UCSD-AML1 (cell line): ENCODE measurements around the gene CTNNA3.

Experiments used
- DNase-seq: peaks from one replicate; lab custom pipeline; 2025; ENCODE audit not compliant: unreplicated experiment; lab: John Stamatoyannopoulos, UW

Gene CTNNA3

DNA sequence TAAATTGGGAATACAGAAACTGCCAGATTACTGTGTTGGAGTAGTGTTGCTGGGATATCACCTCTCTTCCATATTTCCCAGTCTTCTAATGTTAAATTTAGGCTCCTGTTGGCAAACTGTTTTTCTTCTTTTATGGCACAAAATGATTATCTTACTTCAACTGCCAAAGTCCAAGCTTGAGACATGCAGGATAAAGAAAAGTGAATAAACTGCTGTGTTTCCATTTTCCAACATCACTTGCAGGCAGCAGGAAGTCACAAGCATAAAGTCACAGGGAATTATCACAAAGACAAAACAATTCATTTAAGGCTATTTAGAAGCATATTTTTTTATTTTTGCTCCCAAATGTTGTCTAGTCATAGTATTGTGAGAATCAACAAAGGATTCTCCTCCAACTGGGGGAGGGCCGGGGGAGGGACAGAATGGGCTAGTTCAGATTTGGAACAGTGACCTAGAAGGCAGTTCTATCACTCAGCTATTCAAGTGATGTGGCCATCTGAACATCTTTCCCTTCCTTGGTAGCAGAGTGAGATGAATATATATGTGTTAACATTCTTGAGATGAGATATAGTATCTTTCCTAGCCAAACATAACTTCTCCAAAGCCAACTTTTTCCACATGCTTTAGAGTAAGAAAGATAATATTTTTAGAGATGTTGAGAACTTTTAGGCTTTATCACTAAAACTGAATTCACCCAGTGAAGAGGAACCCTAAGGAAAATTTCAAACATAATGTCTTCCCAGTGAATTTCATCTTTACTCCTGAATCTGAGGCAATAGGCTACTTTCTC is 364.7 kb downstream of the CTNNA3 start:
- DNase-seq = no peak

DNA sequence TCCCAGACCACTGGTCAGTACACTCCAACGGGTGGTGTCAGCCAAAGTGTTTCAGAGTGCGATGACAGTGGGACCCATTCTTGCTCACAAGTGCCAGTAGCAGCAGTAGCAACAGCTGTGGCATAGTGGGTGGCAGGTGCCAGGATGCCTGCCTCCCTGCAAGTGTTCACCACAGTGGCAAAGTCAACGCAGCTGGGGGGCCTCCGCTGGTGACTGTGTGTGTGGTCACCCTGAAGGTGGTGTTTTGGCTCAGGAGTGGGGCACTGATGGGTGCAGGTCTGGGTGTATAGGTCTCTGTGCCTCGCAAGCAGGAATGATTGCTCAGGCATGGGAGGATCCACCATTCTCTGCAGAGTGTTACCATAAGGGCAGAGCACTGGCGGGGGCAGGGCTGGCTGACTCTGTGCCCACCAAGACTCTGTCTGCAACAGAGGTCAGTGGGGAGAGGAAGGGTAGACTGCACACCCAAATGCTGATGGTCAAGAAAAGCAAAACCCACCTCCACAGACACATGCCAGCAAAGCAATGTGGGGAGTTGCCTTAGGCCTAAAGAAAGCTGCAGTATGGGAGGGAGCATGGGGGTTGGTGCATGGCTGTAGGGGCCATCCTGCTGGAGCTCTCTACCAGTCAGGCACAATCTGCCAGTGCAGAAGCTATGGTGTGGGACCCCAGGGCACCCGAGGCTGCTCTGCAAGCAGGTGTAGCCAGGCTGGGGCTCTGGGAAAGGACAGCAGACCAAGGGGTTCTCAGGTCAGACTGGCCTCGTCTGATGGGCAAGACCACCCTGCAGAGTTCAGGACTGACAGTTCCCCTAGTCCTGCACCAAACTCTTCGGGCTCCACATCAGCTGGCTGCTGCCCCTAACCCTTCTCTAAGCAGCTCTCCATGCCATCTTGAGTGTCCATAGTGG is 368.1 kb downstream of the CTNNA3 start:
- DNase-seq = no peak

DNA sequence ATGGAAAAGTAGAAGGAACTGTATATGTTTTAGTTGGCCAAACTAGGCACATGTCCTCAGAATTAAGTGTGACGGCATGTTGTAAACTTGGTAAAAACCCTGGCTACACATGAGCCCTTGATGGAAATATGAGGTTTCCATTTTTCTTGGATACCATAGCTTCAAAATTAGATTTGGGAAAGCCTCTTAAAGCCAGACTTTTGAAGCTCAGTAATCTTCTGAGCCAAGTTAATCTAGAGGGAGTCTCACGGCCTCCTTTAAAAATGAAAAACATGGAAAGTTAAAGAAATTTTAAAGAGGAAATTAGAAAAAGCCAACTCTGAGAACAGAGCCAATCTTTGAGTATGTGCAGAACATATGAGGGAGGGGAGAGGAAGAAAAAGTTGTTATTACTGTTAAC is 376.0 kb downstream of the CTNNA3 start:
- DNase-seq = no peak

DNA sequence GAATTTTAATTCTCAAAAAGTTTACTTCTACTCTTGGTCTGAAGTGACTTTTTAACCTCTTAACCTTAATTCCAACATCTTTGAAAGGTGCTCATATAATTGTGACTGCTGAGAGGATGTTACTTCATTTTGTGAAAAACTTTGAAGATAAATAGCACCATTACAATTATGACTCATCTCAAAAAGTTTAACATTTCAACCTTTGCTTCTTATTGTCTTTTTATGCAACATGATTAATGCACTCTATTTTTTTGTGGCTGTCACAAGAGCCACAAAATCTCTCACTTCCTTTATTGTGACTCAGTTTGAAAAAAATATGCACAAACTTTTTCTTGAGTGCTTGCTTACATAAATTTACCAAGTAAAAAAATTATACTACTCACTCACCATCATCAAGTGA is 387.1 kb downstream of the CTNNA3 start:
- no peak for DNase-seq

DNA sequence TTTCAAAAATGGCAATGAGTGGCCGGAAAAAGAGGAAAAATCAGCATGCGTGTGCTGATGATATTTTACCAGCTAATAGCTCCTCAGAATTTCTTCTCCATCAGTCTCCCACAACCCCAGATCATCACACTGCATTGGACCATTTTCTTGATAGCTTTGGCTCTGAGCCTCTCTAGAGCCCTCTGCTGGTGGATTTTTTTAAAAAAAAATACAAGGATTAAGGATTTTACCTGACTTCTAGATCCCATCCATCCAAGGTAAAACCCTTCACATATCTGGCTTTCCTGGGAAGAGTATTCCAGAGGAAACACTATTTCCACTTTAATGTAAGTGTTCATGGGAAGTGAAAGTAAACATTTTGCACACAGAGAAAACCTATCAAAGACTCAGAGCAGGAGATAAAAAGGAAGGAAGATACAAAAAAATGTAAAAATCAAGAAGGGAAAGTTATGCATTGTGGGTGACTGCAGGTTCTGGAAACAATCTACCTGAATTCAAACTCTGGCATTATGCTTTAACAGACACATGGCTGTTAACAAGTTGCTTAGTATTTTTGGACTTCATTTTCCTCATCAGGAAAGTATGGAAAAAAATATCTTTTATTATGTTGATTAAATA is 389.3 kb downstream of the CTNNA3 start:
- no peak for DNase-seq

DNA sequence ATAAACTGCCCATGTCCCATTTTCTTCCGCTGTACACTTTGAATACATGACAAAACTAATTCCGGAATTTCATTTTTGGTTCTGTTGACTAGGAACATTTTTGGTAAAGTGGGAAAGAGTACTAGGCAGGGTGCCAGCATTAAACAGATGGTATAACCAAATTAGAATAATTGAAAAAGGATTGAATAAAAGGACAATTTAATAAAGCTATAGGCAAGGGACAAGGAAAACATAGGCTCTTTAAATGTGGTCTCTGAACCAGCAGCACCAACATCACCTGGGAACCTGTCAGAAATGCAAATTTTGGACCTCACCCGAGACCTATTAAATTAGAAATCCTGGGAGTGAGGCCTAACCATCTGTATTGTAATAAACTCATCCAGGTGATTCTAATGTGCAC is 393.3 kb downstream of the CTNNA3 start:
- DNase-seq = no peak

DNA sequence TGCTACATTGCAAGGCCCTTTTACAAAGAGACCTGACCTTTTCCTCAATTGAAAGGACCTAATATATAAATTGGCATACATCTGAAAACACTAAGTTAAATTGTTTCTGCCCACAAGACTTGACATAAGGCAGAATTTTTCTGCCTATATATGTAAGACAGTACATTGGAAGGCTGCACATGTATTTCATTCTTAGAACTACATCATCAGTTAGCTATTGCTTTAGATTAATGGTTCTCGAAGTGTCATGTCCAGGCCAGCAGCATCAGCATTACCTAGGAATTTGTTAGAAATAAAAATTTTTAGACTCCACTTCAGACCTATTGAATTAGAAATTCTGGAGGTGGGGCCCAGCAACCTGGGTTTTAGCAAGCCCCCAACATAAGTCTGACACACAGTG is 396.2 kb downstream of the CTNNA3 start:
- no peak for DNase-seq

DNA sequence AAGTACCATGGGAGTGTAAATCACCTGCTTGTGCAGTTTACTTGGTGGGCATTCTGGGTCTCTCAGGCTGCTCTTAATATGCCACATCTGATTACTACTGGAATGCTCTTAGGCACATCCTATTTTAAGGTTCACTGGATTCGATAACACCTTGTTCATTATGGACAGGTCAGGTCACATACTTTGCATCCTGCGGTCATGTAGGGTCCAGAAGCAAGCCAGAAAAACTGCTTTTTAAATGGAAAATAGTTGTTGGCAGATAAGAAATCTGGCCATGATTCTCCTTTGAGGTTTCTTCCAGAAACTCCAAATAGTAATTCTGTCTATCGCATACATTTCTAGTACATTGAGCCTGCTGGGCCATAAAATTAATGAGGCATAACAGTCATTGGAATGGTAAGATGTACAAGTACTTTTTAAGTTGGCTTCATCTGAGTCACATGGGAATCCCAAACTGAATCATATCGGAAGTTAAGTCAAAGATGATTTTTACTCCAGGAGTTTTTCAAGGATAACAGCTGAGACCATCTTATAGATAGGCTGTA is 398.3 kb downstream of the CTNNA3 start:
- DNase-seq = no peak

DNA sequence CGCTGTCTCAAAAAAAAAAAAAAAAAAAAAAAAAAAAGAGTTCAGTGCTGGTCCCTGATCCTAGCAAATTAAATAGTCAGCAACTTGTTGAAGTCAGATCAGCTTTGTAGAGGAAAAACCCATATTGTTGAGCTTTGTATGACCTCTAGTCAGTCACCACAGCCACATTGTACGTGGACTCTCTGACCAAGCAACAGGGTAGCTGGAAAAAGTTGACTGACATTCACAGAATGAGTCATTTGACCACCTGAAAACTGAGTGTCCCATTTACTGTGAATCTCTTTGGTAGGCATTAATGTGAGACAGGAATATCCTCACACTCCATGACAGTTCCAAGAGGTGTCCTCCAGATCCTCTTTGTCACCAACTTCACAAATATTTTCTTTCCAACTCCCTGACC is 399.1 kb downstream of the CTNNA3 start:
- DNase-seq = no peak

DNA sequence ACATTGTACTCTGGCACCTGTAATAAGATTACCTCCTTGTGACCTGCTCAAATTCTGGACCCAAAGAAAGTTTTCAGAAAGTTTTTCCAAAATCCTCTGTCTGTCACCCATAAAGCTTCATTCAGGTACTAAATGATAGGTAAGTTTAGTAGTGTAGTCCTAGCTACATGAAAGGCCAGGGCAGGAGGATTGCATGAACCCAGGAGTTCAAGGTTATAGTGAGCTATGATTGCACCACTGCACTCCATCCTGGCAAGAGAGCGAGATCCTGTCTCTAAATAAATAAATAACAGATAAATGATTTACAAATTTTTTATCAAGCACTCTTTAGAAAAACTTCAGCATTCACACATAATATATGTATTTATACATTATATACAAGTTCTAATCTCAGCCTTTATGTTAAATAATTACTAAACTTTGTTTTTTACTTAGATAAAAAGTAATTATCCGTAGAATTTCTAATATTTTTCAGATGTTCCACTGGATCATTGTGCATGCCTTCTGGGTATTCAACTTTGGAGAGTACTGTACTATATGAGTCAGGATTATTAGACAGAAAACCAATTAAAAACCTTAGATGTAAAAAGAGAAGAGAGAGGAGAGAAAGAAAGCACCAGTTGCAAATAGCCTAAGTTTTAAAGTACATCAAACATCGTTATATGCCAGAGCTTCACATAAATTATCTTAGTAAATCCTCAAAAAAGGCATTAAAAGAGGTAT is 407.1 kb downstream of the CTNNA3 start:
- no peak for DNase-seq

DNA sequence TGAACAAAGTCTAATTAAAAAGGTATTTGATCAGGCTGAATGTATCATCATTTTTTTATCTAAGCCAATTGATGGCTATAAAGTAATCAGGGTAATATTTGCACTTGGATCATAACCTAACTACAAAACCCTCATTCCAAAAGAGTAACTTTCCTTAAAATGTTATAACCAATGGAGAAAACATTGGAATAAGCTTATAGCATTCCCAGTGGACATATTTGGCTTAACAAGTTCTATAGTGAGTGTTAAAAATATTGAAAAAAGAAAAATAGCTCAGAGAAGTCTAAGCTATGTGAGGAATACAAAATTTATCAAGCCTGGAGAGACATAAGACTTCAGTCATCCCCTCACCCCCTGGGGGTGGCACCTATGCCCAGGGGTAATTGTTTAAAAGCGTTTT is 411.4 kb downstream of the CTNNA3 start:
- no peak for DNase-seq

DNA sequence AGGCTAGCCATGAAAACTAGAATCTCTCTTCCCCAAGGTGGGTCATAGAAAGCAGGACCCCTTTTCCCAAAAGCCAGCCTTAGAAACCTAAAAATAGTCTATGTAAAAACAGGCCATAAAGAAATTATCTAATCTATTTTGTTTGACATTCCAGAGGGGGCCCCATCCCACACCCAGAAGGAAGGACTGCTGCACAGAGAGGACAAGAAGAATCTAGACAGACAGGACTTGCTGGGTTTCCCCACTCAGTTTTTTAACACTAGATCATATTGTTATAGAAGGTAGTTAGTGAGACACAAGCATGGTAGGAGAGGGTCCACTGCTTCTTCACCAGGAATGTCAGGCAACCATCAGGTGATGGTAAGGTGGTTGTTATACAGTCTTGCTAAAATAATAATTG is 413.1 kb downstream of the CTNNA3 start:
- DNase-seq = no peak

DNA sequence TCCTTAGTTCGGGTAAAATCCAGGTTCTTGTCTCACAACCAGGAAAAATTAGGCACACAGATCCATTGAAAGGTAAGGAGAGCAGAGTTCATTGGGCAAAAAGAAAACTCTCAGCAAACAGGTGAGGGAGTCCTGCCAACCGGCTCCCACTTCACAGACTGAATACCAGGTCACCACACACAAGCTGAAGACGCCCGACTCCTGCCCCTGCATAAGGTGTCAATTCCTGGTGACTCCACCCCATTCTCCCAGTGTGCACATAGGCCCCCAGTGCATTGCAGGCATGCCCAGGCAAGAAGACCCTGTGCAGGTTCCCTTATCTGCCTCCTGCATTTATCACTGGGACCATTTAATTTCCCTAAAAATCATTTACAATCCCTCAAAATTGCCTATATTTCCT is 415.6 kb downstream of the CTNNA3 start:
- no peak for DNase-seq

DNA sequence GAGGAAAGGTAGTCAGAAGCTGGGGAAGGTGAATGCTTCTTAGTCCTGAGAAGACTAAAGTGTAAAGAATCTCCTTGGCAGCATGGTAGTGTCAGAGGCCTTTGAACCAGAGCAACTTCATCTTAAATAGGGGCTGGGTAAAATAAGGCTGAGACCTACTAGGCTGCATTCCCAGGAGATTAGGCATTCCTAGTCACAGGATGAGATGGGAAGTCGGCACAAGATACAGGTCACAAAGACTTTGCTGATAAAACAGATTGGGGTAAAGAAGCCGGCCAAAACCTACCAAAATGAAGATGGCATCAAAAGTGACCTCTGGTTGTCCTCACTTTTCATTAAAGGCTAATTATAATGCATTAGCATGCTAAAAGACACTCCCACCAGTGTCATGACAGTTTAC is 418.6 kb downstream of the CTNNA3 start:
- no peak for DNase-seq

DNA sequence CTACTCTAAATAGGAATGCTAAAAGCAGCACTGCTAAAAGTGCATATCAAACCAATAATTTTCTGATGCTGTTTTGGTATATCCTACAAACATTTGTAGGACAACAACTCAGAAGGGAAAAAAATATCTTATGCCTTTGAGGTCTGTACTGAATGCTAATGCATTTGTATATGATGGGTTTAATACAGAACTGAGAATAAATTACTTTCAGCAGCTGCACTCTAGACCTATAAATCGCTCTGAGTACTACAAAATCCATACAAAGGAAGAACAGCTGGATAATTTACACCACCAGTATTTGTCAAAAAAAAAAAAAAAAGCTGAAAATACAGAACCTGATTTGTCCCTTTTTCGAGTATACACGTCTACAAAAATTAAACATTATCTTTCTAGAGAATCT is 426.2 kb downstream of the CTNNA3 start:
- DNase-seq = no peak

DNA sequence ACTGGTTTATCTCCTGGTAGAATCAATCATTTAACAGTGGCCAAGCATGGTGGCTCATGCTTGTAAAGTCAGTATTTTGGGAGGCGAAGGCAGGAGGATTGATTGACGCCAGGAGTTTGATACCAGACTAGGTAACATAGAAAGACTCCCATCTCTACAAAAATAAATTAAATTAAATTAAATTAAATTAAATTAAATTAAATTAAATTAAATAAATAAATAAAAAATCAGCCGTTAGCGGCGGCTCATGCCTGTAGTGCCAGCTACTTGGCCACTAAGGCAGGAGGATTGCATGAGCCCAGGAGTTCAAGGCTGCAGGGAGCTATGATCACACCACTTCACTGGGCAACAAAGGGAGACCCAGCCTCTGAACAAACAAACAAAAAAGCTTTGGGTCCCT is 427.8 kb downstream of the CTNNA3 start:
- DNase-seq = no peak

DNA sequence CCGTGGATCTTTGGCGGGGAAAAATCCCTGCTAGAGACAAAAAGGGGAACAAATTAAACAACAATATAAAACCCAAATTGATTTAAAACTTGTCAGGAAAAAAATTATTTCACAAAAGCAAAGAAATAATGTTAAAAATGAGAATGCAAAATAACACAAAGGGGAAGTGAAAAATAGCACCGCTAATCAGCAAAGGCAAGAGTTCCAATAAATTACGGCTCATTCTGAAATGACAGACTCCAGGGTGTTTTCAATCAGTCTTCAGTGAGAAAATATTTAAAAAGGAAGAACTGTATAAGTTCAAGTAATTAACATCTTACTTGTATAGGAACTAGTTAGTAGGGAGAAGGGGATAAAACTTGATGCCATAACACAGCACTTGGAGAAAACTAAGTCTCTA is 433.3 kb downstream of the CTNNA3 start:
- no peak for DNase-seq

DNA sequence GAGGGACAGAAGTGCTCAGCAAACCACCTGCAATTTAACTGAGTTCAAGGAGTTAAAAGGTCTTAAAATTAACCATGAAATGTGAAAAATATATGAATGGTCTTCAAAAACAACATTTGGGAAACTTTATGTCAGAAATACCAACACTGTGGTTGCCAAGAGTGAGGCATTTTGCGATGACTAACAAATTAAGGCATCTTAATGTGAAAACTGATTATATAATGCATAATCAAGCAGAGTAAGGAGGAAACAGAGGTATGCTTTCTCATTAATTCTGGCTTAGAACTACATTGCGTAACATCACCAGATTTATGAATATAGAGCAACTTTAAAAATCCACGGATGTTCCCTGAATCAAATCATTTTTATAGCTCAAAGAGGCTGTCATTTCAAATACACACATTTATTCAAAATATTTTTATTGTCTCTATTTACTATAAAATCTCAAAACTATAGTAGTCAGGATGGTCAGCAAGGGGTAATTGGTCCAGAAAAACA is 434.6 kb downstream of the CTNNA3 start:
- no peak for DNase-seq

DNA sequence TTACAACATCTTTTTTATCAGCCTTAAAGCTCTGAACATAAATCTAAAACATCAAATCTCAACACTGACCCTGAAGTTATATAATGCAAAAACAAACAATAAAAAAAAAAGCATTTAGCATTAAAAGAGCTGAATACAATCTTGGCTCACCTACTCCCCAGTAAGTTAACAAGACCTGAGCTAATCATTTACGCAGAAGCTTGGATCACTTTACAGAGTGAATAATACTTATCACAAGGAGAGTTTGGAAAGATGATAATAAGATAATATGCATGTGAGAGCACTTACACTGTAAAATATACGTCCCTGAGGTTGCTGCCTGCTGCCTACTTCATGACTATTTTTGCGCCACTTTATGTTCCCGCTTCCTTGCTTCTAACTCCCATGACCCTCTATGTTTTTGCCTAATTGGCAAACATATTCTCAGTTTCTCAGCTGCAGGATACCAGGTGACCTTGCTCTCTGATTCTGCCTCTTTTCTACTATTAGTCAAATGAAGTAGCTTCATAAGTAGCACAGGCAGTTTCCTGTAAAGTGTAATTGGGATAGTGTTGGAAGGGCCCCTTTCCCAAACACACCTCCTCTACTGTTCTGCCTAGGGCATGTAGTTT is 436.6 kb downstream of the CTNNA3 start:
- DNase-seq = no peak

DNA sequence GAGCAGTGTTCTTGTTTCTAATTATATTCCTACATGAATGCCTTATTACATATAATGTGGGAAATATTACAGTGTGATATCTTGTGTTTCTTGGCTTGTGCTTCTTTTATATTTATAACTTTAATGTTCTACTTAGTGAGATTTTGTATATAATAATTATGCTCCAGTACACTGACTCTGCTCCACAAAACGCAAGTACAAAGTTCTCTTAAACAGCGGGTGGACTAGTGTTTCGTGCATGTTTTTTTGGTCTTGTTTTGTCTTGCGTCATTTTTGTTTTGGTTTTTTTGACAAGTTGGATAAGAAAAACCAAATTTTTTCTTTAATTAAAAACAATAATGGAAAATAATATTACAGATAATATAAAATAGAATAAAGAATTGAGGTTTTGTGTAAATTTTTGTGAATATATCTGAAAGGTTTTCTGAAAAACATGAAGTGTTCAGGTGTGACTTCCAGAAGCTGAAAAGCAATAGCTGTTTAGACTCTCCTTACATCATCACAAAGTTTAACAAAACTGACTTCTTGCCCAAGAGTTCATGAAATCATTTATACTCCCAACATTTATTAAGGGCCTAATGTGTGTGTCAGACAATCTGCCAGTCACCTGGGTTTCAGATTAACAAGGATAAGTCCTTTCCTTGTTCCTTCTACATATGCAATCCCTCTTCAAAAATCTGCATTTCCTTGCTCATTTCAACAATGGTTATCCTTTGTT is 438.4 kb downstream of the CTNNA3 start:
- no peak for DNase-seq
